Stimulated activated CD8-positive, alpha-beta memory T cell treated with anti-CD3 and anti-CD28 coated beads, Interleukin-4, amount 100 ng/mL, for 4 hours (primary cell): ENCODE results near the gene KIAA0753.

ENCODE experiments used
- DNase-seq, 2 donors: peaks; one replicate each; pipeline ENCODE4 v3.0.0-alpha.2; 2020; ENCODE audit warnings: low read depth in 2 of 2, low spot score in 1 of 2

Gene KIAA0753

GRCh38 chr17:6641247-6641863 lies 844 bp upstream of the KIAA0753 start:
- DNase-seq = no peak

GRCh38 chr17:6639586-6640535 lies 650 bp downstream of the KIAA0753 start:
- no peak for DNase-seq

- no peak for DNase-seq
Observed at GRCh38 chr17:6639014-6639585, 1.4 kb downstream of the KIAA0753 start.

DNA sequence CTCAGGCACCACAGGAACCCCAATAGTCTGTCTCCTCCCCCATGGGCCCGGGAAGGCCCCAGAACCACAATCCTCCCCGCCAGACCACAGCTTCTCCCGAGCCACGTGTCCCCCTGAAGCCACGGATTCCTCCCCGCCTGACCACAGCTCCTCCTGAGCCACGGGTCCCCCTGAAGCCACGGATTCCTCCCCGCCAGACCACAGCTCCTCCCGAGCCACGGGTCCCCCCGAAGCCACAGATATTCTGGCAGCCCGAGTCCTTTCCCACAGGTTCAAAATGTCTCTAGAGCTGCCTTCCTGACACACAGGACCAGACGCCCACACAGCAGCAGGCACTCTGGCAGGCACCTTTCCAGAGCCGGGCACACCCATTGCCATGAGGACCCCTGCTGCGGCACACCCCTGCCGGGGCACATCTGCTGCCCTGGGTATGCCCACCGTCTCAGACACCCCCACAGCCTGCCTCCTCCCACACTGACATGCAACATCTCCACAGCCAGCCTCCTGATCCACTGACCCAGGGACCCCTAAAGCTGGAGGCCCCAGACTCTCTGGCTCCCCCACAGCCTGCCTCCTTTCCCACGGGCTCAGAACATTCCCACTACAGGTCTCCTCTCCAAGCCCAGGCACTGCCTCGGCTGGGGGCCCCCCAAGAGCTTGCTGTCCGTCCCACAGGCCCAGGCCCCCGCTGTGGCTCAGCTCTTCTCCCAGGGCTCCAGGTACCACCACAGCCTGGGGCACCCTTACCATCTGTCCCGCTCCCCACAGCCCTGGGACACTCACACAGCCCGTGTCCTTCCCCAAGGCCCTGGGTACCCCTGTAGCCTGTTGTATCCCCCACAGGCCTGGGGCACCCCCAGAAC lies 2.2 kb downstream of the KIAA0753 start:
- no peak for DNase-seq

DNA sequence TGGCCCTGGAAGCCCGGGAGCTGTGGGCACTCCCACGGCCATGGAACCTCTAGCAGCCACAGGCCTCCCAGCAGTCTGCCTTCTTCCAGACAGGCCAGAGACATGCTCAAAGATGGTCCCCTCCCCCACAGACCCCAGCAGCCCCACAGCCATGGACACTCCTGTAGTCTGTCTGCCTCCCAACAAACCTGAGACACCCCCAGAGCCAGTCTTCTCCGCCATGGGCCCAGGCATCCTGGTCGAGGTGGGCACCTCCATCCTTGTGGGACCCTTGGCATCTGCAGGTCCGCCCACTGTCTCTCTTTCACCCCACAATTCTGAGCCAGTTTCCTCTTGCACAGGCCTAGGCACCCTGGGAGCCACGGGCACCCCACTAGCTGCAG lies 3.1 kb downstream of the KIAA0753 start:
- no peak for DNase-seq

DNA sequence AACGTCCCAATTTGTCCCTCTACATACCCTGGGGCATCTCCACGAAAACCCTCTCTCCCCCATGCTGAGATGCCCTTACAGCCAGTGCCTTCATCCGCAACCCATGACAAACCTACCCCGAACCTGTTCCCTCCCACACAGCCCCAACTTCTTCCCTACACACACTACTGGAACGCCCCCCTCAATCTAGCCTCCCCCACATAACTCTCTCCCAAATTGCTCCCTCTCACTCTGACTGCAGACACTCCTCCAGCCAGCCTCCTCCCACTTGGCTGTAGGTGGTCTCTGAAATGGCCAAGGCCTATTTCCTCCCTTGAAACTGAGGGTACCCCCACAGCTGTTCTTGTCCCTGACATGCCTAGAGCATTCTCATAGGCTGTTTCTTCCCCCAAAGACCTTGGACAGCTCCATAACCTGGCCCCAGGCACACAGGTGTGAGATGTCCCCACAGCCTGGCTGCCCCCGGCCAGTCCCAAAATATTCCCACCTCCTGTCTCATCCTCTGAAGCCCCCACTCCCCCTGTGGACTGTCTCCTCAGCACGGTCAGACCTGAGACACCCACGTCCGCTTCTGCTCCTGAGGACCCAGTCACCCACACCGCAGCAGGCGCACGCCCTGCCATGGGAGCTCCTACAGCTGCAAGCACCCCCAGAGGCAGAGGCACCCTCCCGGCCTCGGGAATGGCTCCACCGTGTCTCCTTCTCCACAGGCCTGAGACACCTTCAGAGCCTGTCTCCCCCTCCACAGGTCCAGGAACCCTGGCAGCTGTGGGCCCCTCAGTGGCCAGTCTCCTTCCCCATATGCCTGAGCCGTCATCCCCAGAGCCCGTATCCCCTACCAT lies 3.7 kb downstream of the KIAA0753 start:
- DNase-seq = no peak

DNA sequence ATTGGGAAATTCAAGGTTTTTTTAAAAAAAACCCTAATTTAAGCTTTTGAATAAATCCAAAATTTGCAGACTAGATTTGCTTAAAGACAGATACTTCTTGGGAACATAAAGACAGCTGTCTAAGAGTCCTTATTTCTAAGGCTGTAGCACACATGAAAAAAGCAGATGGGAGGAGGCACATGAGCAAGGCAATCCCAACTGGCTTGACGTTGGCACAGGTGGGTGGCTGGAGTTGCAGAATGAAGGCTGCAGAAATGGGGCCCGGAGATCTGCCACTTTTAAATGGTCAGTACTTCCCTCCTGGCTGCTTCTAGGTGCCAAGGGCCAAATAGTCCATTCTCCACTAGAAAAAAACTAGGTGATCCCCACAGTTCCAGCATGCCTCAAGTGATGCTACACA lies 4.4 kb downstream of the KIAA0753 start:
- DNase-seq = no peak

GRCh38 chr17:6633263-6633662 lies 7.2 kb downstream of the KIAA0753 start:
- DNase-seq = no peak

DNA sequence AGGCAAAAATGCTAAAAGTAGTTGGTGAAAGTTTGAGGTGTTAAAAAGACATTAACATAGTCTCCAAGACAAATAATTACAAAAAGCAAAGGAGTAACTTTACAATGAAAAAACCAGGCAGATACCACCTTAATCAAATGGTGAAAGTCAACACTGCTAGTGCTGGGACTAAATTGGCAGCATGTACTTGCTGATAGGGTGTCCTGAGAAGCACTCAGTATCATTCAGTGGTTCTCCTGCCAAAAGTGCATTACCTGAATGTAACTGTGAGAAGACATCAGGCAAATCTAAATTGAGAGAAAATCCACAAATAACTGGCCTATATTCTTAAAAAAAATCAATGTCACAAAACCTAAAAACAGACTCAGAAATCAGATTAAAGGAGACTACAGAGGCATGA lies 8.0 kb downstream of the KIAA0753 start:
- no peak for DNase-seq

GRCh38 chr17:6630390-6630789 lies 10.1 kb downstream of the KIAA0753 start:
- DNase-seq = no peak

DNA sequence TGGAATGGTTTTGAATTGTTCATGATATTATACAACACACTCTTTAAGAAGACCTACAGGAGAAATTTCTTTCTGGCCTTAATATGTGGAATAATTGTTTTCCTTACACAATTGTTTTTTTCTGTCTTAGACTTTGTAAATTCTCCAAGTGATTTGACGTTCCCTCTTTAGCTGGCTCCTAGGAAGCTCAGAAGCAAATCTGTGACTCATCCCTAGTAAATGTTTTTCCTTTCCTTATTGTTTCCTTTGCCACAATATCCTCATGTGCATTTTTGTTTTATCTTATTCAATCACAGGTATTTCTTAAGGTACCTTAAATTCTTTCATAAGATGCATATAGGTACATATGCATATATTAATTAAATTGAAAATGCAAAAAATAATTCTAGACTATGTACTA lies 13.5 kb downstream of the KIAA0753 start:
- DNase-seq = no peak

DNA sequence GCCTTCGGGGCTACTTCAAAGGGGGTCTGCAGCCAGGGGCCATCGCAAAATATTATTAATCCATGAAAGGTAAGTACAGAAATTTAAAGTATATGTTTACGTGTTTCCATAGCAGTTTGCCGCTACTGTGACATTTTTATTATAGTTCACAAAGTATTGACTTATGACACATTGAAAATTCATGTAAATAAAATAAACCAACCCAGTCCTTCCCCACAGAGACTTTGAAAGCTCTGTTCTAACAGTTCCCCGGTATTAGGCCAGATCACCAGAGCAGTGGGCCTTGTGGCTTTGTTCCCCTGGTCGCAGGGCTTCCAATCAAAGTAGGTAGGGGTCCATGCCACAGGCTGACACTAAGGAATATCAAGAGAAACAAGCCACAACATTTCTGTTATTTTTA lies 13.9 kb downstream of the KIAA0753 start:
- DNase-seq = no peak

DNA sequence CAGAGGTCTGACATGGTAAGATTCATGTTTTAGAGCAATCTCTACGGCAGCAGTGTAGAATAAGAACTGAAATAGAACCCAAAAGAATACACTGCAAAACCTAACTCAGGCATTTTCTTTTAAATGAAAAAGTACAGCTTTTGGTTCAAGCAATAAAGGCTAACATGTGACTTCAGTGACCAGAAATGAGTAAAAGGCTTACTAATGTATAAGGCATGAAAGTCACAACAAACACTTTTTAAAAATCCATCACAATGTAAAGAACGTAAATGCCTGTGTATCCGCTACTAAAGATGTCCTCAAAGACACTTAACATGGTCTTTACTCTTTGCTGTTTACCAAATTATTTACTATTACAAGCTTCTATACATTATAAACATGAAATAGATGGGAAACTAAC lies 16.6 kb downstream of the KIAA0753 start:
- no peak for DNase-seq

GRCh38 chr17:6611231-6611630 lies 29.3 kb downstream of the KIAA0753 start:
- DNase-seq = no peak

GRCh38 chr17:6610011-6610410 lies 30.5 kb downstream of the KIAA0753 start:
- no peak for DNase-seq

DNA sequence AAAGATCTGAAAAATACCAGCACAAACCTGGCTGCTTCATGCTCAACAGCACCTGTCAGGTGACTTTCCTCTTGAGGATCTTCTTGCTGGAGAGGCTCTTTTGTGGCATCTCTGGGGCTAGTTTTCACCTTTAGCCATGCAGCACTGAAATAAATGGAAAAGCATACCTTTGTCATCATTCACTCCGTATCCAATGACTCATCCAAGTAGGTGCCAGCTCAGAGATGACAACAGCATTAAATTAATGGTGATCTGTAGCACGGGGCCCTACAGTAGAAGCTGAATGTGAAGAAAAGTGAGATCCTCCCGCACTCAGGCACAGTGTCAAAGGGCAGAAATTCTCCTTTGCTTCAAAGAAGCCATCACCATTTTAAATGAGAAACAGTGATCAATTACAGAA lies 32.2 kb downstream of the KIAA0753 start:
- DNase-seq = no peak

- no peak for DNase-seq
Observed at GRCh38 chr17:6605142-6605541, 35.4 kb downstream of the KIAA0753 start.

DNA sequence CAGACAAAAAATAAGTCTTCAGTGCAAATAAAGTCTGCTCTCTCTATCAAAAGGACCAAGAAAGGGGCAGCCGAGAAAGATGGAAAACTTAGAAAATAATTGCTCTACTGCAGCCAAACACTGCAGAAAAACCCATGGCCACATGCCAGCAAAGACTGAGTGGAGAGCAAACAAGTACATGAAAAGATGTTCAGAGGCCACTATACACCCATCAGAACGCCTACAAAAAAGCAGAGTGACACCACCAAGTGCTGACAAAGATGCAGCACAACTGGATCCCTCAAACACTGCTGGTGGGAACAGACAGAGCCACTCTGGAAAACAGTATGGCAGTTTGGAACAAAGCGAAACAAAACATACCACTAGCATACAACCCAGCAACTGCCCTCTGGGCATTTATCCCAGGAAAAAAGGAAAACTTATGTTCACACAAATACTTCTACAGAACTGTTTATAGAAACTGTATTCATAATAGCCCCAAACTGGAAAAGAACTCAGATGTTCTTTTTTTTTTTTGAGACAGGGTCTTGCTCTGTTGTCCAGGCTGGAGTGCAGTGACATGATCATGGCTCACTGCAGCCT lies 36.7 kb downstream of the KIAA0753 start:
- DNase-seq = no peak

DNA sequence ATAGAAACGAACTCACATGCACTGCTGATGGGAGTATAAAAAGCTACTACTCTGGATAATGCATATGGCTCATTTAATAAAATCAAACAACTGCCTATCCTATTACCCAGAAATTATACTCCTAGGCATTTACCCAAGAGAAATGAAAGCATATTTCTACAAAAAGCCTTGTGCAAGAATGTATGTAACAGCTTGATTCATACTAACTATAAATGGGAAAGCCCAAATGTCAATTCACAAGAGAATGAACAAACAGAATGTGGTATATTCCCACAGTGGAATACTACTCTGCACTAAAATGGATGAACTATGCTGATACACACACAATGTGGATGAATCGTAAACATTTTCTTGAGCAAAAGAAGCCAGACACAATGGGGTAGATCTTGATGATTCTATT lies 38.4 kb downstream of the KIAA0753 start:
- DNase-seq = no peak

DNA sequence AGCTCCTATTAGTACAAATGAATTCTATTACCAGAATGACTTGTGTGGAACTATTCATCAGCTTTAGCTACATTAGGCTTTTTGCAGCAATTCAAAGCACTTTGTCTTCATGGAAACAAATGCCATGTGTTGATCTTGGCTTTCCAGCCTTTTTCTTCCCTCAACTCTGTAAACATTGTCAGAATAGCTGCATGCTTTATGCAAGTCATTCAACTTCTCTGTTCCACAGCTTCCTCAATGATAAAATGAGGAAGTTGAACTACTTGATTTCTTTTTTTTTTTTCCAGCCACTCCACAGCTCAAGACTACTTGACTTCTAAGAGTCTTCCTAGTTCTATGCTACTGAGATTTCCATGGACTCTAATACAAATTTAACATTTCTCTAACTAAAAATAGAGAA lies 41.1 kb downstream of the KIAA0753 start:
- no peak for DNase-seq
